GM19025 (cell line): ENCODE measurements around the gene RNF166.
A peak's percentile ranks its signal among the peaks of the same experiment; 100 is the strongest.

Experiments
- ATAC-seq: cut with Tn5 transposase; IDR thresholded peaks from one replicate; pipeline ENCODE4 v1.9.1; 2021; ENCODE audit warnings: mild to moderate bottlenecking, low read depth, moderate library complexity; ENCODE audit not compliant: unreplicated experiment

RNF166 gene

GRCh38 chr16:88656291-88656980, 49.8 kb downstream of the RNF166 start:
- no peak for ATAC-seq

DNA sequence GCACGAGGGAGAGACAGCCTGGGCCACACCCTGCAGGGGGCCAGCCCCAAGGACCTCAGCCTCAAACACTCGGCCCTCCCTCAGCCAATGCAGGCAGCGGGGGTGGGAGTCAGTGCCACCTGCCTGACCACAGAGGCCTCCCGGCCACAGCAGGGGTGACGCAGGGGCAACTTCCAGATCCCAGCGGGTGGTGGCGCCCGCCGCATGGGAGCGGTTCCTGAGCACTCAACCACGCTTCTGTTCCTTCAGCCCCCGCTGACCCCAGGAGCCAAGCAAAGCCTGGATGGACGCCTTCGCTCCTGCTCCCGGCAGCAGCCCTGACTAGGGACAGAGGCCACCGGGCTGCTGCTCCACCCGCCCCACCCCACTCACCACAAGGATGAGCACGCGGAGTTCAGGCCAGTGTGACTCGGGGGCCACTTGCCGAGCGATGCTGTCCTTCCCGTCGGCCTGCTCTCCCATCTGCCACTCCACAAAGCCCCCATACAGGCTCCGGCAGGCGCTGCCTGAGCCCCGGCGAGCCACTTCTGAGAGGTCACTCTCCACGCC, 50.4 kb downstream of the RNF166 start:
- no peak for ATAC-seq

GRCh38 chr16:88655053-88655732, 51.0 kb downstream of the RNF166 start:
- no peak for ATAC-seq

- no peak for ATAC-seq
Measured at GRCh38 chr16:88654363-88655052, 51.7 kb downstream of the RNF166 start.

DNA sequence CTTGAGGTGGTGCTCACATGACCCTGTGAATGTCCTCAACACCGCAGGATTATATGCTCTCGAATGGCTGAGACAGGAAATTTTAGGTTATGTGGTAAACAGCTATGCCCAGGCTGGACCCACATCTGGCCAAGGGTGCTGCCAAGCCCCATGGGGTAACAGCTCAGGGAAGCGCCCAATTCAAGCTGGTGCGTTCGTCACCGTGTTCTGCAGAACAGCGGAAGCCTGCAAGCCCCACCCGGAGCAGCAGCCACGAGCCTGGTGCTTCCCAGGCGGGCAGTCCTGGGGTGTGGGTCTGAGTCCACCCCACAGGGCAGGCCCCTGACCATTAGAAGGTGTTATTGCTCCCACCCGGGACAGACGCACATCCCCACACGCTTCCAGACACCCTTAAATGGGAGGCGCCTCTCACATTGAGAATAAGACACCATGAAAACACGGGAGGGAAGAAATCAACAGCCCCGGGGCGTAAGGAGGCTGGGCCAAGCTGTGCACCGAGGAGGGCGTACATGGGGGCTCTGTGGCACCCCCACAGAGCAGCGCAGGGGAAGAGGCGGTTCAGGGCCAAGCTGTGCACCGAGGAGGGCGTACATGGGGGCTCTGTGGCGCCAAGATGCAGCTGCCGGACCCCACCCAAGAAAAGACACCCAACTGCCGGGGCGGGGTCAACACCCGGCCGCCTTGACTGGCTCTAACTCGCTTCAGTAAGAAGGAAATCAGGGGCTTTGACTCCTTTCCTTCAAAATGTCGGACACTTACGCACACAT, 52.4 kb downstream of the RNF166 start:
- ATAC-seq: no peak

DNA sequence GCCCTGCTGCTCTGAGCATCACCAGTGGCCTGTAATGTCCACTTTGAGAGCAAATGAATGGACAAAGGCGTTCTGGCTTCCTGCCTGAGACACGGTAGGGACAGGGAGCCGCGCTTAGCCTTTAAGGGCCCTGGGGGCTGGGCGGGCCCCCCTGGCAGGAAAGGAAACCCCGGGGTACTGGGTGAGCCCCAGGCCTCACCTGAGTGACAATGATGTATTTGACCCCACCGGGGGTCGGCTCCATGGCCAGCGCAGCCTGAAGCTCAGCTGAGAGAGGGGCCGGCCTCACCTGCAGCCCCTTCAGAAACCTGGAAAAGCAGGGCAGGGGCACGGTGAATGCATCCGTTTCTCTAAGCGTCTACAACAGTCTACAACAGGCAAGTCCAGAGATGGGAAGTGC, 53.1 kb downstream of the RNF166 start:
- no peak for ATAC-seq

GRCh38 chr16:88652762-88653063, 53.5 kb downstream of the RNF166 start:
- no peak for ATAC-seq

DNA sequence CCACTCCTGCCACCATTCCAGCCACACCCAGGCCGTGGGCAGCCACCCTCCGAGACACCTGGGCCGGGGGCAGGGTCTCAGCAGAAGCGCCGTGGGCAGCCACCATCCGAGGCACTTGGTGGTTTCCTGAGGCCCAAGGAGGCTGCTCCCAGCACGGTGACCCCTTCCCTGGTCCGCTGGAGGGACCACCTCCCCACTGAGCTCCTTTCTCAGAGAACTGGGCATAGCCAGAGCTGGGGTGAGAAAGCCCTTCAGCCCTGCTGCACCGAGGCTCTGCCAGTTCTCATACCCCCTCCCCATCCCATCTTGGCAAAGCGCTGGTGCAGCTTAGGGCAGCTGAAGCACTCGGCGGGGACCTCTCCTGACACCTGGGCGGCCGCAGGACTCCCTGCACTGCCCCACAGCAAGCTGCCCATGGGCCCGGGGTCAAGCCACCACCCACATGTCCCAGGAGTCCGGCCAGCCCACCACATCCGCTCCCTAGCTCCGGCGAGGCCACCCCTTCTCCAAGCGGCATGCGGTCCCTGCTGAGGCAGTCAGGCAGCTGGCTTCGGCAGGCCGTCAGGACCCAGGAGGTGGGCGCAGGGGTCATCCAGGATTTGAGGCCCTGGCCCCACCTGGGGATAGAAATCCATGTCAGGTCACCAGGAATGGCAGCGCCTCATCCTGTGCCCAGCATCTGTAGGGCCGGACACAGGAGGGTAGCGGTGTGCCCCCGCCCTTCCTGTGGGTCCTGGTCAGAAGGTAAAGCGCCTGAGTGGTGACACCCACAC, 54.0 kb downstream of the RNF166 start:
- ATAC-seq: no peak

GRCh38 chr16:88651276-88651988, 54.8 kb downstream of the RNF166 start:
- ATAC-seq: peak; percentile 63

DNA sequence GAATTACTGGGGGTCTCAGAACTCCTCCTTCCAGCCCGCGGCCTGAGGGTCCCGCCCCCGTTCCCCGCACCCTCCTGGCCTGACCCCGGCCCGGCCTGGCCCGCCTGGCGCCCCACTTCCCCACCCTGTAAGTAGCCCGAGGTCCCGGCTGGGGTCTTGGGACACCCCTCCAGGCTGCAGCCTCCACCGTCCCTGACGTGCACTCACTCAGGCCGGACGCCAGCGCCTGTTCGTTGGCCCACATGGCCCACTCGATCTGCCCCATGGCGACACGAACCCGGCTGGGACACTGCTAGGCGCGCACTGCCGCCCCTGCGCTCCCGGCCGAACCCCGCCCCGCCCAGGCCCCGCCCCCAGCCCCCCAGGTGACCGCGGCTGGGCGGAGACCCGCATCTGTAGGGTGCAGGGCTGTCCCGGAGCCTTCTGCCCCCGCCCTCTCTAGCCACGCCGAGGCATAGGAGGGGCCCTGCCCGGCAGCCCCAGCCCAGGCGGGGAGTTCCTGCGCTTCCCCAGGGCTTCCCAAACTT, 55.4 kb downstream of the RNF166 start, which contains the start of gene CYBA:
Gene CYBA (minus strand): TSS at position 305 of the 527 bp plus-strand sequence. CDS start 40 bp downstream, at position 265.
- ATAC-seq: peak; percentile 78

DNA sequence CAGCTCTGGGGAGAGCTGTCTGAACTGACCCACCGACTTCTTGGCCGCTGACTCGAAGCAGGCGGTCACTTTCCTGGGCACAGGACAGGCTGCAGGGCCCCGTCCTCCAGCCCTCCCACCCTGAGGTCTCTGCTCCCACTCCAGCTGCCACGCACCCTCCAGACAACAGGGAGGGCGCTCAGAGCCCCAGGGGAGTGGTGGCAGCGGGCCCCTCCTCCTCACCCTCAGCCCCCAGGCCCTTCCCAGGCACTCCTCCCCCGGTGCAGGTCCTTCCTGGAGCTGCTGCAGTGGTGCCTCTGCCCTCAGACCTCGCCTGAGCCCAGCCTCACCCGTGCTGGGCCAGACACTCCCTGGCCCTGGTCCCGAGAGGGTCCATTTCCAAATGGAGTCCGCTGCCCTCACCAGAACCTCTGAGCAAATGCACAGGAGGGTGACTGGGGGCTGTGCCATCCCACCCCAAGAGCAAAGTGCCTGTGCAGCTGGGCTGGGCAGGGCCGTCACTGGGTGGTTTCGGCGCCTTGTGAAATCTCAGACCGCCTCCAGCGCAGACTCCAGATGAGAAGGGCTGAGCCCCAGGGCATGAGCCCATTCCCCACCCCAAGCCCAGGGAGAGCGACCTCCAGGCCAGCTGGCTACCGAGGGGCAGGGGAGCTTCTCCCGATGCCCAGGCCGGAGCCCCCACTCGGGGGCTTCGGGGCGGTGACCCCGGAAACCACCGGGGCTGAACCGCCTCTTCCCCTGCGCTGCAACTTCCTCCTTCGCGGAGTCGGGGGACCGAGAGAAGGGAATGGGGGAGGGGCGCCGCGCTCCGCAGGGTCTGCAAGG, 56.1 kb downstream of the RNF166 start:
- ATAC-seq: peak; percentile 5

DNA sequence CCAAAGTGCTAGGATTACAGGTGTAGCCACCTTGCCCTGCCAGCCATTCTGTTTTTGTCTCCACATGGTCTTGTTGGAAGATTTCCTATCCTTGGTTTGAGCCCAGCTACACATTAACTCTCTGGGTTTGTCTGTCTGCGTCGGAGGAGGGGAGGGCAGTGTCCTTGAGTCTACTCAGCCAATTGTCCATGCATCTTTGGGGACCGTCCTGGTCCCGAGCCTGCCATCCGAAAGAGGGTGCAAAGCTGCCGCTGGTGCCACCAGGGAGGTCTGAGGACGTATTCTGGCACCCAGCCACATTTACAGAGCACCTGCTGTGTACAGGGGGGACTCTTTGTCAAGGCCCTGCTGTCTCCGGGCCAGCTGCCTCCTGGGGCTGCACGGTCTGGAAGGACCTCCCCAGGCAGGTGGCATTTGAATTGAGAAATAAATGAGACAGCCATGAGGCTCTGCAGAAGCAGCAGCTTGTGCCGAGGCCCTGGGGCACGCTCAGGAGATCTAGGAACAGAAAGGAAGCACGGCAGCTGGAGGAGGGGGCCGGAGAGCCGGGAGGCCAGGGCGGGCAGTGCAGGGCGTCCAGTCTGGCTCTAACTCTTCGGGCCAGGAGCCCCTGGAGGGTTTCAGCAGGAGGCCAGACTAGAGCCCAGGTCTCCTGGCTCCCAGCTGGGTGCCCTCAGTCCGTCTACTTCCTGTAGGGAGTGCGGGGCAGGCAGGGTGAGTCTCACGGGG, 56.8 kb downstream of the RNF166 start:
- ATAC-seq: no peak

GRCh38 chr16:88647178-88648070, 58.8 kb downstream of the RNF166 start:
- ATAC-seq: no peak
